GM21737 (cell line): ENCODE results near the gene IRF2.

Experiments
- ATAC-seq: cut with Tn5 transposase; IDR thresholded peaks from one replicate; pipeline ENCODE4 v1.9.1; 2021; ENCODE audit warnings: mild to moderate bottlenecking, moderate library complexity; ENCODE audit not compliant: unreplicated experiment

The IRF2 gene

GRCh38 chr4:184475096-184475461, 729 bp upstream of the IRF2 start:
- peak; percentile 8 for ATAC-seq

- no peak for ATAC-seq
Observed at GRCh38 chr4:184473499-184474262, 669 bp downstream of the IRF2 start.

- ATAC-seq, result no peak
Observed at GRCh38 chr4:184472614-184473498, 1.5 kb downstream of the IRF2 start.

DNA sequence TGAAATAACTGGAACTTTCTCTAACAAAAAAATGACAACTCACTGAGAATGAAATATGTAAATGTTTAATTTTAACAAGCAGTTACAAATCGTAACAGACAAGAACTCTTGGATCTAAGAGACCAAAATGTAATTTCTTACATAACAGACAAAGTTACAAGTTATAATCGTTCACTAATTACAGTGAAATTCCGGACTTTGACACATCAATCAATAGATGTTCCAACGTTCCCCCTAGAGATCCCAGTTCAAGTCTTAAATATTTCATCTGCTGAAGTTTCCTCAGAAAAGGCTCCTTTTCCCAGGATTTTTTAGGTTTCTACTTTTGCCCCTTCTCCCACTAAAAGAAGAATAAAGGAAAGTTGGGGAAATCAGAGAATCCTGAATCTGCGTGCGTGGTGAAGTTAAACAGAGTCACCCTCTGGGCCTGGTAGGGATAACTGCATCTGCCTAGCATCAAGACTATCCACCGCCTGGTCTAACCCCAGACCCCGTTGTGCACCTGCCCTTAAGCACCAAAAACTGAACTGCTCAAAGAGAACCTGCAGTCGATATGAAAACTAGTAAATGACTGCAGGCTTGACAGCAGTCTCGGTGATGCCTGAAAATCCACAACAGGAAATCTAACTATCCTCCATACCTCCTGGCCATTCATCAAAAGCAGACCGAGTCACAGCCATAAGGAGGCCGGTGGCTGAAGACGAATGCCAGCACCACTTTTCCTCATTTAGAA, 2.3 kb downstream of the IRF2 start:
- ATAC-seq, result no peak

DNA sequence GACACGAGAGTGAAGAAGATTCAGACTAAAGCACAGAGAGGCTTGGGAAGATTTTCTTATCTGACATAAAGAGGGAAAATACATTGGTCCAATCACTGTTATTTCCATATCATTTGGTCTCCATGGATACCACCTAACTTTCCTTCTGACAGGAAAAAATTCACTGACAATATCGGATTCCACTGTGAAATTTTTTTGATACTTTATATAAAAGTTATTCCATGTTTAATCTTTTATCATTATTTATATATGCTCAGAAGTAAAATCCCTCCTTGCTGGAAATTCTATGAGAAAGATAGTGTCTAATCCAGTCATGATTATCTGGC, 3.6 kb downstream of the IRF2 start:
- ATAC-seq, result no peak

DNA sequence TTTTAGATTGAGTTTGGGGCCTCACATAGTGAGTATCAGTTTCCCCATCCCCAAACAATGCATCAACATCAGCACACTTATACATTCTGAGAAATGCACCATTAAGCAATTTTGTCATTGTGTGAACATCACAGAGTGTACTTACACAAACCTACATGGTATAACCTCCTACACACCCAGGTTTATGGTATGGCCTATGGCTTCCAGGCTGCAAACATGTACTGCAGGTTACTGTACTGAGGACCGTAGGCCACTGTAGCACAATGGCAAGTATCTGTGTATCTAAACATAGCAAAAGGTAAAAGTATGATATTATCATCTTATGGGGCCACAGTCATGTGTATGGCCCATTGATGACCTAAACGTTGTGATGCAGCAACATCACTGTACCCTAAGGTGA, 7.7 kb downstream of the IRF2 start:
- ATAC-seq, result no peak

DNA sequence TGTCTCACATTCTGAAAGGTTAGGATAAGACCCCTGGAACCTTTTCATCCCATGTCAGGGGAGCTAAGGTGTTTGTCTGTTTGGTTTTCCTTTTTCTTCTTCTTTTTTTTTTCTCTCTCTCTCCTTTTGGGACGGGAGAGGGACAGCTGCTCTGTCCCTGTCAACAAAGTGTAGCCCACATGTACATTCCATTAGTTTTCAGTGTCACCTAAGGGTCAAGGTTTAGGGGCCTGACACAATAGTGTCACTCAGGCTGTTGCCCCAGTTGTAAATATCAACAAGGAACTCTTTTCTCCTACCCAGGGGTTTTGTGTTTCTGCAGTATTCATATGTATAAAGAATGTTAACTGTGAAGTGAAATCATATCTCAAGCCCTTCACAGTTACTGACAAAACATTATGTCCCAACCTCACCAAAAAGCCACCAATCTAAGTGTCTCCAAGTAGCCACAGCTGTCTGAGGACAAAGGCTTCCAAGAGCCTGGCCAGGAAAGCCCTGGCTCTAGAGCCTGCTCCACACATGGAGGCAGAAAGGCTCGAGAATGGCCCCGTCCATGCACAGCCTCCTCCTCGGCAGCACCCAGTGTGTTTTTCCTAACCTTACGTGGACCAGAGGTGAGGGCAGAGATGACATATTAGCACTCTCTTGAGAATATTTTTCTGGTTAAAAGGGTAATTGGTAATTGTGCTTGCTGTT, 9.4 kb downstream of the IRF2 start:
- ATAC-seq, result no peak

GRCh38 chr4:184463856-184464255, 10.5 kb downstream of the IRF2 start:
- ATAC-seq, result no peak

DNA sequence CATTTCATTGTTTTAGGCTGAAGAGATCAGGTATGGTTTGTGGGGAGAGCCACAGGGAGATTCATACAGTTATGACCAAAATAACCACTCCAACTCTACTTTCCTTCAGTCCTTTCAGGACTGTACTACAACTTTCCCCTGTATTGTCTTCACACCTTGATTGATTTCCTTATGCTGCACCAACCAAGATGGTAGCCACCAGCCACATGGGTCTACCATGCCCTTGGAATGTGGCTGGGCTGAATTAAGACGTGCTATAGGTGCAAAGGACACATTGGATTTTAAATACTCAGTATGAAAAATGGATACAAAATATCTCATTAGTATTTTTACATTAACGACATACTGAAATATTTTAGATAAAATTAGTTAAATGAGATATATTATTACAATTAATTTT, 11.2 kb downstream of the IRF2 start:
- no peak for ATAC-seq

DNA sequence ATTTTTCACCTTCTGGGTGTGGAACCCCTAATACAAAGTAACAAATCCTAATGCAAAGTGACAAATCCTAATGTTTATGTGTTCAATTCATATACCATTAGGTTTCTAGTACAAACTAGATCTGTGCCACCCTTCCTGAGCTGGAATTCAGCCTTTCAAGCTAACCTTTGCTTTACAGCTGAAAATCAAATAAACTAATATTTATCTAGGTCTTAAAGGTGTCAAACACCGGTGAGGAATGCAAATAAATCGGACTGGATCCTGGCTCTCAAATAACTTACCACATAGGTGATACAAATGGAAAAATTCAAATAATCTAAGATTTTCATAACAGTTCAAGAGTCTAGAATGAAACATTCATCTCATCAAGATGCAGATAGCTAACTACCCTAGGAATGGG, 11.6 kb downstream of the IRF2 start:
- ATAC-seq, result no peak

- ATAC-seq, result no peak
Observed at GRCh38 chr4:184461711-184462441, 12.5 kb downstream of the IRF2 start.

GRCh38 chr4:184460499-184461285, 13.7 kb downstream of the IRF2 start:
- ATAC-seq, result no peak

- ATAC-seq, result no peak
Observed at GRCh38 chr4:184459413-184459812, 14.9 kb downstream of the IRF2 start.

GRCh38 chr4:184457535-184458249, 16.7 kb downstream of the IRF2 start:
- ATAC-seq, result no peak

GRCh38 chr4:184456337-184456736, 18.0 kb downstream of the IRF2 start:
- ATAC-seq, result no peak

DNA sequence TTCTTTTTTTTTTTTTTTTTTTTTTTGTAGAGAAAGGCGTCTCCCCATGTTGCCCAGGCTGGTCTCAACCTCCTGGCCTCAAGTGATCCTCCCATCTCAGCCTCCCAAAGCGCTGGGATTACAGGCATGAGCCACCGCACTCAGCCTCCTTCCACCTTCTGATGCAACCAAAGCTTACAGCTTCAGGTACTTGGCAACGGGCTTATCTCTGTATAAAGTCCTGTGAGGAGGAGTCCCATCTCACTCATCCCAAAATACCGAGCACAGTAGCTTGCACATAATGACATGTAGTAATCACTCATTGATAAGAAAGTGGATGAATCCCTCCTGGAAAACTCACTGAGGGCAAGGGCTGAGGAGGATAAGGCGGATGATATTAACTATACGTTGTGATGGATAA, 19.1 kb downstream of the IRF2 start:
- no peak for ATAC-seq

- peak; percentile 54 for ATAC-seq
Observed at GRCh38 chr4:184453365-184454160, 20.8 kb downstream of the IRF2 start.

- no peak for ATAC-seq
Observed at GRCh38 chr4:184452740-184453139, 21.6 kb downstream of the IRF2 start.
